A673 (cell line): ENCODE data around the gene ANXA5. TPM values are rescaled to one million over a fixed set of nuclear protein-coding genes. Genes with fewer than 3 reads are reported as not detected.

Source experiments
- BruUV-seq: library from RNA; stranded (reverse); fragments of 400-500 nt; replicated peaks from 2 replicates; lab custom pipeline; 2021; lab: Mats Ljungman, UMichigan
- CTCF ChIA-PET: fragments of 300-600 bp; sonication (Branson Sonifier 250); formaldehyde crosslinking; loops from one replicate; lab custom pipeline; 2022; ENCODE audit warnings: antibody characterized with exemption; lab: Charles Lee
- POLR2A ChIA-PET: fragments of 300-600 bp; sonication (Branson Sonifier 250); formaldehyde crosslinking; loops from one replicate; lab custom pipeline; 2022; ENCODE audit warnings: antibody characterized with exemption; ENCODE audit not compliant: low non-redundant PET; lab: Charles Lee
- DNase-seq: peaks from one replicate; pipeline ENCODE4 v3.0.0-alpha.2; 2015; ENCODE audit warnings: low spot score
- H3K27ac ChIP-seq: fragments of 200-600 bp; sonication (generic); 2 replicates; pipeline ENCODE4 v1.5.1; 2016; ENCODE audit warnings: mixed run types, low read depth, mild to moderate bottlenecking, mixed read lengths, antibody characterized with exemption, low read length; ENCODE audit not compliant: poor library complexity, severe bottlenecking
- H3K27me3 ChIP-seq: fragments of 200-600 bp; sonication (generic); replicated peaks from 2 replicates; pipeline ENCODE4 v1.6.1; 2017; ENCODE audit warnings: mixed run types, low read depth, mild to moderate bottlenecking, mixed read lengths, antibody characterized with exemption, low read length; ENCODE audit not compliant: insufficient read depth, poor library complexity
- H3K36me3 ChIP-seq: fragments of 200-600 bp; sonication (generic); 2 replicates; pipeline ENCODE4 v1.6.1; 2016; ENCODE audit warnings: mixed run types, mild to moderate bottlenecking, mixed read lengths, antibody characterized with exemption, low read length; ENCODE audit not compliant: insufficient read depth, poor library complexity, severe bottlenecking
- H3K4me1 ChIP-seq: fragments of 200-600 bp; sonication (generic); 2 replicates; pipeline ENCODE4 v1.6.1; 2017; ENCODE audit warnings: mixed run types, mild to moderate bottlenecking, mixed read lengths, antibody characterized with exemption, low read length; ENCODE audit not compliant: insufficient read depth, poor library complexity, severe bottlenecking
- H3K4me3 ChIP-seq: fragments of 200-600 bp; sonication (generic); 2 replicates; pipeline ENCODE4 v1.5.1; 2016; ENCODE audit warnings: low read depth, mixed run types, mild to moderate bottlenecking, mixed read lengths, low read length; ENCODE audit not compliant: poor library complexity, severe bottlenecking
- H3K9me3 ChIP-seq: fragments of 200-600 bp; sonication (generic); 2 replicates; pipeline ENCODE4 v1.6.1; 2016; ENCODE audit warnings: mixed run types, low read depth, mild to moderate bottlenecking, mixed read lengths, antibody characterized with exemption, low read length; ENCODE audit not compliant: poor library complexity, severe bottlenecking
- CTCF ChIP-seq: fragments of 300-800, 200-600 bp; sonication (generic); conservative IDR thresholded peaks from 2 replicates; pipeline ENCODE4 v1.5.1; 2017; ENCODE audit warnings: low read depth, mild to moderate bottlenecking, antibody characterized with exemption, low read length, moderate library complexity, mixed read lengths
- EZH2 ChIP-seq: fragments of 200-600 bp; sonication (generic); IDR thresholded peaks from 2 replicates; pipeline ENCODE4 v1.6.1; 2017; ENCODE audit warnings: borderline replicate concordance, low read depth, mild to moderate bottlenecking, mixed read lengths, antibody characterized with exemption, low read length; ENCODE audit not compliant: poor library complexity, severe bottlenecking
- intact Hi-C: fragments of 100-400 bp; cut with micrococcal nuclease; formaldehyde crosslinking; loops from one replicate; pipeline ENCODE4 v1.10.0; 2022; ENCODE audit not compliant: unreplicated experiment
- total RNA-seq: library from RNA; stranded (reverse); gene quantifications from 2 replicates; pipeline ENCODE4 v1.2.3, GENCODE V29; 2021

ANXA5 gene
- total RNA-seq, 1 experiment from 2014 or later: 389 TPM

GRCh38 chr4:121709766-121710405 lies 13.1 kb upstream of the ANXA5 start:
- Histone ChIP-seq H3K4me1 (peaks cover 14% of the 10 kb centered on the region), H3K4me3 (no peak overlapping the region), H3K27me3 (no peaks in the 10 kb centered on the region), H3K27ac (no peak overlapping the region), H3K36me3 (no peaks in the 10 kb centered on the region), H3K9me3 (no peaks in the 10 kb centered on the region)
- ChIA-PET CTCF (no interaction called here), POLR2A (no interaction called here)
- TF ChIP-seq CTCF: no peak
- no peak for TF ChIP-seq EZH2
- intact Hi-C loops: loop anchor here (2.0 kb wide), 1 partner anchor 13 kb away; the partner anchor contains the start of gene ANXA5
- no TSS peak for BruUV-seq
- no peak for DNase-seq

GRCh38 chr4:121707344-121707743 lies 10.6 kb upstream of the ANXA5 start:
- Histone ChIP-seq H3K9me3 (no peaks in the 10 kb centered on the region), H3K4me3 (no peak overlapping the region), H3K27me3 (no peaks in the 10 kb centered on the region), H3K4me1 (peaks cover 14% of the 10 kb centered on the region), H3K27ac (no peak overlapping the region), H3K36me3 (no peaks in the 10 kb centered on the region)
- TF ChIP-seq CTCF (no peak), EZH2 (no peak)
- ChIA-PET CTCF (no interaction called here), POLR2A (no interaction called here)
- no peak for DNase-seq
- no TSS peak for BruUV-seq
- intact Hi-C loops: no loop called here

- Histone ChIP-seq H3K4me3 (no peak overlapping the region), H3K27ac (no peak overlapping the region), H3K36me3 (no peaks in the 10 kb centered on the region), H3K9me3 (no peaks in the 10 kb centered on the region), H3K4me1 (peaks cover 8% of the 10 kb centered on the region), H3K27me3 (no peaks in the 10 kb centered on the region)
- intact Hi-C loops: no loop called here
- ChIA-PET CTCF (no interaction called here), POLR2A (no interaction called here)
- TF ChIP-seq EZH2: no peak
- TF ChIP-seq CTCF: no peak
- BruUV-seq: no TSS peak
- DNase-seq: no peak
Observed at GRCh38 chr4:121706595-121707021, 9.8 kb upstream of the ANXA5 start.
